Measurements from ENCODE around the gene DNASE1L1. TPM values are rescaled to one million over a fixed set of nuclear protein-coding genes. Genes with fewer than 3 reads are reported as not detected.

The DNASE1L1 gene
- total and polyA plus RNA-seq, 4 experiments from 2014 or later: 14.0 to 26.3 (median 20.7) TPM

DNA sequence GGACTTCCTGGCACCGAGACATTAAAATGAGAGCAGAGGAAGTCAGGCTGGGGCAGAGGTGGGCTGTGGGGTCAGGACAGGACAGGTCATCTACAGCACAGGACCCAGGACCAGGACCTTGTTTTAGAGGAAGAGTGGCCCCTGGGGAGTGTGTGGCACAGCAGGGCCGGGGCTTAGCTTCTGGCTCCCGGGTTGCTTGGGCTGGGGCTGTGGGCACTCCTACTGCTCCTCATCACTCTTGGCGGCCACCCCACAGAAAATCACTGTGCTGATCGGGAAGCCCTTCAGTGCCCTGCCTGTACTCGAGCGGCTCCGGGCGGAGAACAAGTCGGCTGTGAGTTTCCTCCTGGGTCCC is 11.3 kb upstream of the DNASE1L1 start:
- POLR2A ChIA-PET (ENCODE audit: partially characterized antibody): interaction anchor here (0.7 to 1.3 kb wide), 4 partner anchors 8 to 97 kb away, joined by 3 to 5 read pairs (median 4); no protein-coding TSS in a partner anchor
- peaks cover 0 to 3% of the 10 kb centered on the region in 2 donors for H3K36me3 Mint-ChIP-seq
- no peaks in the 10 kb centered on the region for H3K9me3 Mint-ChIP-seq
- H3K27me3 Mint-ChIP-seq: no peaks in the 10 kb centered on the region
- no peaks in the 10 kb centered on the region for H3K4me1 ChIP-seq (ENCODE audit: insufficient read depth, low read length)
- H3K27ac ChIP-seq (ENCODE audit: low read depth, low read length): no peak overlapping the region
- no peak overlapping the region for H3K4me3 Mint-ChIP-seq
- no peaks in the 10 kb centered on the region for H3K27me3 ChIP-seq (ENCODE audit: insufficient read depth, low read length)
- H3K4me1 Mint-ChIP-seq: peaks cover 3 to 5% (median 4%) of the 10 kb centered on the region in 4 donors
- DNase-seq: no peak
- H3K9me3 ChIP-seq (ENCODE audit: control insufficient read depth in 1 of 2, low read length in 2 of 2): no peaks in the 10 kb centered on the region
- no peak overlapping the region for H3K27ac Mint-ChIP-seq
- intact Hi-C loops (cut with micrococcal nuclease): no loop called here
- CTCF ChIA-PET (ENCODE audit: partially characterized antibody): interaction anchor here (1.2 kb wide), 1 partner anchor 8 kb away, joined by 5 read pairs; no protein-coding TSS in a partner anchor
- H3K36me3 ChIP-seq (ENCODE audit: insufficient read depth, low read length): no peaks in the 10 kb centered on the region
- no peak overlapping the region for H3K4me3 ChIP-seq (ENCODE audit: low read length in 2 of 2)

DNA sequence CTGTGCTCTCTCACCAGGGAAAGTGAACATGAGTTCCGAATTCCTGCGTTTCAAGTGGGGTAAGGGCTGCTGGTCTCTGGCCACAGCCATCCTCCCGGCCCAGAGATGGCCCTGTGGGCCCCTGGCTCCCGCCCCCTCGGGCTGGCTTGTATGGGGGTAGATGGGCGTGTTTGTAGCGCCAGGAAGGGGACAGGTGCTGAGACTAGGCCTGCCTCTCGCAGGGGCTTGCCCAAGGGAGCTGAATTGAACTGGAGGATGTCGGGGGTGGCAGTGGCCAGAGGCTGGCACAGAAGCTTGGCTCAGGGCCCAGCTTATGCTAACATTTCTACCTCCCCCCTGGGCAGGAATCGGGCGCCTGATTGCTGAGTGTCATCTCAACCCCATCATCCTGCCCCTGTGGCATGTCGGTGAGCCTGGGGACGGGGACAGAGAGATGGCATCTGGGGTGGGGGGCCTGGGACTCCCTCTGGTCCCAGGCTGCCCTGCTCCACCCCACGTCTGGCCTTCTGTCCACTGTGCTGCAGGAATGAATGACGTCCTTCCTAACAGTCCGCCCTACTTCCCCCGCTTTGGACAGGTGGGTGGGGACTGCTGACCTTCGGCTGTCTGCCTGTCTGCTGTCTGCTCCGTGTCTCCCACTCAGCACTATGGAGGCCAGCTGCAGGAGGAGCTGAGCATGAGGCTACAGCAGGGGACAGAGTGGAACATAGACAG is 10.8 kb upstream of the DNASE1L1 start:
- no peak overlapping the region for H3K27ac ChIP-seq (ENCODE audit: low read depth, low read length)
- POLR2A ChIA-PET (ENCODE audit: partially characterized antibody): interaction anchor here (1.3 kb wide), 2 partner anchors 9 to 21 kb away, joined by 3 to 5 read pairs; partner anchors contain the start of gene ATP6AP1
- H3K4me3 ChIP-seq (ENCODE audit: low read length in 2 of 2): no peak overlapping the region
- H3K36me3 ChIP-seq (ENCODE audit: insufficient read depth, low read length): no peaks in the 10 kb centered on the region
- H3K36me3 Mint-ChIP-seq: peaks cover 0 to 5% of the 10 kb centered on the region in 2 donors
- no peaks in the 10 kb centered on the region for H3K4me1 ChIP-seq (ENCODE audit: insufficient read depth, low read length)
- H3K4me1 Mint-ChIP-seq: peaks cover 3 to 5% (median 4%) of the 10 kb centered on the region in 4 donors
- H3K27ac Mint-ChIP-seq: no peak overlapping the region
- no peaks in the 10 kb centered on the region for H3K27me3 Mint-ChIP-seq
- intact Hi-C loops (cut with micrococcal nuclease): loop anchor here (10.0 kb wide), 1 partner anchor 55 kb away; the partner anchor contains the start of gene LAGE3
- H3K9me3 ChIP-seq (ENCODE audit: control insufficient read depth in 1 of 2, low read length in 2 of 2): no peaks in the 10 kb centered on the region
- no peaks in the 10 kb centered on the region for H3K27me3 ChIP-seq (ENCODE audit: insufficient read depth, low read length)
- no peak for DNase-seq
- H3K4me3 Mint-ChIP-seq: no peak overlapping the region
- CTCF ChIA-PET (ENCODE audit: partially characterized antibody): no interaction called here
- H3K9me3 Mint-ChIP-seq: no peaks in the 10 kb centered on the region

DNA sequence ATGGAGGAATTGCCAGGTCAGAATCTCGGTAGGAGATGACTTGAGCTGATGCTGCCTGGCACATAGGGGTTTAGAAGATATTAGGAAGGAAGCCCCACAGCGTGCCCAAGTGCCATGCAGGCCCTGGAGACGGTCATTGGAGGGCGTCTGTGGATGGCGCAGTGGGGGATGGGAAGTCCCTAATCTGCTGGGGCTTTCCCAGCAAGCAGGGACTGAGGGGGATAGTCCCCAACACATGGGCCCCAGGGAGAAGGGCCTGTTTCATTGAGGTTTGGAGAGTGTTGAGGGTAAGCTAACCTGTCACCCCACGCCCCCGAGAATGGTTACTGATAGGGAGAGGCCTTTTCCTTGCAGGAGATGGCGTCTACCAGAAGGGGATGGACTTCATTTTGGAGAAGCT is 10.1 kb upstream of the DNASE1L1 start:
- H3K4me3 Mint-ChIP-seq: no peak overlapping the region
- intact Hi-C loops (cut with micrococcal nuclease): loop anchor here (10.0 kb wide), 1 partner anchor 56 kb away; the partner anchor contains the start of gene LAGE3
- Histone ChIP-seq H3K4me3 (ENCODE audit: low read length in 2 of 2) (no peak overlapping the region), H3K4me1 (ENCODE audit: insufficient read depth, low read length) (no peaks in the 10 kb centered on the region), H3K27ac (ENCODE audit: low read depth, low read length) (no peak overlapping the region), H3K27me3 (ENCODE audit: insufficient read depth, low read length) (no peaks in the 10 kb centered on the region), H3K36me3 (ENCODE audit: insufficient read depth, low read length) (no peaks in the 10 kb centered on the region), H3K9me3 (ENCODE audit: control insufficient read depth in 1 of 2, low read length in 2 of 2) (no peaks in the 10 kb centered on the region)
- H3K36me3 Mint-ChIP-seq: peaks cover 0 to 5% of the 10 kb centered on the region in 2 donors
- CTCF ChIA-PET (ENCODE audit: partially characterized antibody): no interaction called here
- DNase-seq: no peak
- H3K27ac Mint-ChIP-seq: no peak overlapping the region
- H3K9me3 Mint-ChIP-seq: no peaks in the 10 kb centered on the region
- no peaks in the 10 kb centered on the region for H3K27me3 Mint-ChIP-seq
- H3K4me1 Mint-ChIP-seq: peaks cover 1 to 5% (median 3%) of the 10 kb centered on the region in 4 donors
- POLR2A ChIA-PET (ENCODE audit: partially characterized antibody): interaction anchor here (1.3 kb wide), 1 partner anchor 9 kb away, joined by 5 read pairs; the partner anchor contains the start of gene ATP6AP1

DNA sequence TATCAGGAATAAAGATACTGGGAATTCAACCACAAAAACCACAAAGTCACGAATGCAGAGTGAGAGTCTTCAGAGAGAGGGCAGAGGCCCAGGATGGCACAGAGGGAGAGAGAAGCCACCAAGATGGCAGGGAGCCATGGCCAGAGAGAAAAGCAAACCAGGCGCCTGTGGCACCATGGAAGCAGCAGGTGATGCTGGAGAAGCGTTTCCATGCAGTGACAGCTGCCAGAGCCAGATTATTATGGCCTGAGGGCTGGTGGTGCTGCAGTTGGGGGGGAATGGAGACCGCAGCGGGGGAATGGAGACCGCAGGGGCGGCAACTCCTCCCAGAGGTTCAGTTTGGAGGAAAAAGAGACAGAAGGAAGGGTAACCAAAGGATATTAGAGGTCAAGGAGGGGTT is 8.1 kb upstream of the DNASE1L1 start:
- Mint-ChIP-seq H3K9me3 (no peaks in the 10 kb centered on the region), H3K27ac (no peak overlapping the region), H3K36me3 (peaks cover 0 to 9% of the 10 kb centered on the region in 2 donors), H3K4me3 (no peak overlapping the region), H3K27me3 (no peaks in the 10 kb centered on the region), H3K4me1 (peaks cover 4 to 8% (median 7%) of the 10 kb centered on the region in 4 donors)
- no peak for DNase-seq
- ChIA-PET POLR2A (ENCODE audit: partially characterized antibody) (no interaction called here), CTCF (ENCODE audit: partially characterized antibody) (interaction anchor here (1.1 kb wide), 1 partner anchor 17 kb away, joined by 3 read pairs; no protein-coding TSS in a partner anchor)
- Histone ChIP-seq H3K9me3 (ENCODE audit: control insufficient read depth in 1 of 2, low read length in 2 of 2) (no peaks in the 10 kb centered on the region), H3K4me3 (ENCODE audit: low read length in 2 of 2) (no peak overlapping the region), H3K4me1 (ENCODE audit: insufficient read depth, low read length) (peaks cover 8% of the 10 kb centered on the region), H3K36me3 (ENCODE audit: insufficient read depth, low read length) (no peaks in the 10 kb centered on the region), H3K27me3 (ENCODE audit: insufficient read depth, low read length) (no peaks in the 10 kb centered on the region), H3K27ac (ENCODE audit: low read depth, low read length) (no peak overlapping the region)
- intact Hi-C loops (cut with micrococcal nuclease): loop anchor here (10.0 kb wide), 1 partner anchor 58 kb away; the partner anchor contains the start of gene LAGE3

DNA sequence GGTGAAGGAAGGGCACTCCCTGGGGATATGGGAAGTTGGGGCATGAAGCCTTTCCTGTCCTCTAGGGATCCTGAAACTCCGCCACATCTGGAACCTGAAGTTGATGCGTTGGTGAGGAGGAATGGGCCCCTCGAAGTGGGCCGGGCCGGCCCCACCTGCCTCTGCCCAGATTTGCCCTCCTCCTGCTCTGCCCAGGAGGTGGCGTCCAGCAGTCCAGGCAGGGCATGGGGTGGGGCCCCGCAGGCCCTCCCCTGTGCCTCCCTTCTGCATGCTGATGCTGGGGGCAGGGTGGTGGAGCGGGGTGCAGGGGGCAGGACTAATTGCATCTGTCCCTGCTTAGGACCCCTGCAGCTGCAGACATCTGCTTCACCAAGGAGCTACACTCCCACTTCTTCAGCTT is 4.1 kb upstream of the DNASE1L1 start:
- Histone ChIP-seq H3K4me1 (ENCODE audit: insufficient read depth, low read length) (peaks cover 10% of the 10 kb centered on the region), H3K27me3 (ENCODE audit: insufficient read depth, low read length) (no peaks in the 10 kb centered on the region), H3K27ac (ENCODE audit: low read depth, low read length) (peak overlapping the region; percentile 70), H3K4me3 (ENCODE audit: low read length in 2 of 2) (no peak overlapping the region), H3K9me3 (ENCODE audit: control insufficient read depth in 1 of 2, low read length in 2 of 2) (no peaks in the 10 kb centered on the region), H3K36me3 (ENCODE audit: insufficient read depth, low read length) (no peaks in the 10 kb centered on the region)
- ChIA-PET POLR2A (ENCODE audit: partially characterized antibody) (interaction anchor here (0.7 to 5.8 kb wide), 11 partner anchors 11 to 486 kb away, joined by 4 to 101 read pairs (median 5); partner anchors contain the start of genes ATP6AP1, PLXNA3, RPL10 and SLC10A3), CTCF (ENCODE audit: partially characterized antibody) (interaction anchor here (1.3 to 1.5 kb wide), 3 partner anchors 8 to 15 kb away, joined by 3 to 5 read pairs (median 4); partner anchors contain the start of gene RPL10)
- Mint-ChIP-seq H3K4me1 (peaks cover 4 to 23% (median 11%) of the 10 kb centered on the region in 4 donors), H3K4me3 (peak overlapping the region in 3 of 8 donors; percentile 78 to 85 (median 82)), H3K27me3 (no peaks in the 10 kb centered on the region), H3K9me3 (peaks cover 0 to 4% (median 0%) of the 10 kb centered on the region in 8 donors), H3K36me3 (peaks cover 0 to 11% of the 10 kb centered on the region in 2 donors), H3K27ac (peak overlapping the region in 5 of 7 donors; percentile 71 to 85 (median 79))
- intact Hi-C loops (cut with micrococcal nuclease): loop anchor here (10.0 kb wide), 1 partner anchor 62 kb away; the partner anchor contains the start of gene LAGE3
- DNase-seq: no peak

DNA sequence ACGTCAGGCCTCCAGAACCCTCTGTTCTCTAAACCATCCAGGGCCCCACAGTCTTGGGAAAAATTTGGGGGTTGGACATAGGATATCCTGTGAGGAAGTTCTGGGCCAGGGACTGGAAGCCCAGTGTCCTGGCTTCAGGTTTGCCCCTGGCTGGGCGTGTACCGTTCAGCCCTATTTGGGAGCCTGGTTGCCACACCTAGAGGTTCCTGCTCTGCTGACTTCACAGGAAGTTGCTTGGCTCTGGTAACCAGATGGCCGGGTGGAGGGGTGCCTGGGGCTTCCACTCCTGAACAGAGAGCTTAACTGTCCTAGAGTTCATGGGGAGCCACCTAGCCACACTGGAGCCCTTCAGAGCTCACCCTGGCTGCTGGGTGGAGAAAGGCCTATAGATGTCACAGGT is 3.4 kb upstream of the DNASE1L1 start:
- Histone ChIP-seq H3K27me3 (ENCODE audit: insufficient read depth, low read length) (no peaks in the 10 kb centered on the region), H3K36me3 (ENCODE audit: insufficient read depth, low read length) (no peaks in the 10 kb centered on the region), H3K9me3 (ENCODE audit: control insufficient read depth in 1 of 2, low read length in 2 of 2) (no peaks in the 10 kb centered on the region), H3K4me1 (ENCODE audit: insufficient read depth, low read length) (peaks cover 10% of the 10 kb centered on the region), H3K27ac (ENCODE audit: low read depth, low read length) (peak overlapping the region; percentile 70), H3K4me3 (ENCODE audit: low read length in 2 of 2) (peak overlapping the region; percentile 42 to 51)
- DNase-seq: peak in 4 of 5 donors; percentile 30 to 63 (median 40)
- peak overlapping the region; percentile 79 to 95 (median 85) for H3K27ac Mint-ChIP-seq
- ChIA-PET POLR2A (ENCODE audit: partially characterized antibody) (interaction anchor here (0.7 to 5.8 kb wide), 26 partner anchors 8 to 487 kb away, joined by 3 to 101 read pairs (median 4); partner anchors contain the start of genes ATP6AP1, EMD, FAM3A and FAM50A), CTCF (ENCODE audit: partially characterized antibody) (interaction anchor here (1.0 to 1.5 kb wide), 4 partner anchors 9 to 14 kb away, joined by 3 to 5 read pairs (median 4); partner anchors contain the start of gene RPL10)
- peaks cover 0 to 4% (median 0%) of the 10 kb centered on the region in 8 donors for H3K9me3 Mint-ChIP-seq
- H3K36me3 Mint-ChIP-seq: peaks cover 0 to 11% of the 10 kb centered on the region in 2 donors
- H3K4me3 Mint-ChIP-seq: peak overlapping the region; percentile 78 to 85 (median 82)
- peaks cover 4 to 24% (median 11%) of the 10 kb centered on the region in 4 donors for H3K4me1 Mint-ChIP-seq
- no peaks in the 10 kb centered on the region for H3K27me3 Mint-ChIP-seq
- intact Hi-C loops (cut with micrococcal nuclease): loop anchor here (10.0 kb wide), 1 partner anchor 62 kb away; the partner anchor contains the start of gene LAGE3
